Gastrocnemius medialis (tissue), 4 donors: ENCODE data around the gene DTD2. TPM values are rescaled to one million over a fixed set of nuclear protein-coding genes. Genes with fewer than 3 reads are reported as not detected.

Experiments
- ATAC-seq, 2 donors: fragments of 150-250 bp; one replicate each; pipeline ENCODE4 v1.9.1; 2016
- DNase-seq, 2 donors: peaks; one replicate each; pipeline ENCODE4 v3.0.0-alpha.2; 2019
- H3K27ac ChIP-seq, 4 donors: fragments of 200-600 bp; sonication (generic); 1 replicate in 1 of 4; 2 replicates in 3 of 4; pipeline ENCODE4 v1.5.1; 2016 to 2018; ENCODE audit warnings: mild to moderate bottlenecking in 2 of 4, moderate library complexity in 1 of 4
- H3K27me3 ChIP-seq, 3 donors: fragments of 200-600 bp; sonication (generic) in 2 of 3; 1 replicate in 1 of 3; 2 replicates in 2 of 3; pipeline versions ENCODE4 v1.5.1 to v1.6.0; 2016 to 2019; ENCODE audit warnings: mild to moderate bottlenecking in 1 of 3, moderate library complexity in 1 of 3
- H3K36me3 ChIP-seq, 2 donors: fragments of 200-600 bp; sonication (generic) in 1 of 2; one replicate each; pipeline ENCODE4 v1.5.1; 2017 to 2018
- H3K4me1 ChIP-seq, 2 donors: fragments of 200-600 bp; sonication (generic) in 1 of 2; one replicate each; pipeline ENCODE4 v1.5.1; 2016 to 2017; ENCODE audit warnings: mild to moderate bottlenecking in 2 of 2
- H3K4me3 ChIP-seq, 4 donors: fragments of 200-600 bp; sonication (generic) in 3 of 4; 1 replicate in 1 of 4; 2 replicates in 3 of 4; pipeline ENCODE4 v1.5.1; 2016 to 2019; ENCODE audit warnings: mild to moderate bottlenecking in 2 of 4
- H3K9me3 ChIP-seq, 3 donors: fragments of 200-600 bp; sonication (generic) in 2 of 3; 1 replicate in 1 of 3; 2 replicates in 2 of 3; pipeline ENCODE4 v1.5.1; 2016 to 2019
- POLR2A ChIP-seq, 2 donors: fragments of 450-650 bp; IDR thresholded peaks; one replicate each; pipeline ENCODE4 v1.6.1; 2017; ENCODE audit warnings: antibody characterized with exemption in 2 of 2, mild to moderate bottlenecking in 2 of 2, moderate library complexity in 2 of 2
- in situ Hi-C, 4 donors: fragments of 200-750 bp; cut with MboI; loops; one replicate each; pipeline versions ENCODE4 v1.15.0 to v1.8.0; 2017; ENCODE audit warnings: low sequenced_read_pairs in 4 of 4
- intact Hi-C: fragments of 100-400 bp; cut with DNase I; formaldehyde crosslinking; loops from one replicate; pipeline ENCODE4 v1.15.1; 2023; ENCODE audit warnings: low total_unique reads
- total RNA-seq, 4 donors: library from RNA; depleted of rRNA; stranded (reverse); fragments of >200 nt; gene quantifications; one replicate each; pipeline versions ENCODE4 v1.1.0 to v1.2.3, GENCODE V29; 2016
- TF ChIP-seq, protein P1 (sequence below), 5 experiments: fragments of 450-650 bp in 3 of 5; fragments of 200-600 bp in 2 of 5; sonication (generic) in 2 of 5; IDR thresholded peaks in 4 of 5; conservative IDR thresholded peaks in 1 of 5; 1 replicate in 4 of 5; 2 replicates in 1 of 5; pipeline ENCODE4 v1.5.1; 2016 to 2019; ENCODE audit warnings: antibody characterized with exemption in 5 of 5, mild to moderate bottlenecking in 3 of 5, moderate library complexity in 3 of 5

The DTD2 gene
- total RNA-seq, 4 donors from 2014 or later = 4.0 to 7.8 (median 4.8) TPM

GRCh38 chr14:31400031-31400638, 57.2 kb downstream of the DTD2 start:
- ATAC-seq = no peak
- H3K4me3 ChIP-seq = no peak overlapping the region
- no peaks in the 10 kb centered on the region for H3K27me3 ChIP-seq
- peaks cover 4 to 10% of the 10 kb centered on the region in 2 donors for H3K4me1 ChIP-seq
- no peaks in the 10 kb centered on the region for H3K9me3 ChIP-seq
- intact Hi-C loops (no loop called here), in situ Hi-C loops (no loop called here)
- no peak for DNase-seq
- H3K36me3 ChIP-seq = peaks cover 0 to 47% of the 10 kb centered on the region in 2 donors
- TF ChIP-seq POLR2A (IDR thresholded peaks at IDR 0.05) = no peak
- TF ChIP-seq, protein P1, sequence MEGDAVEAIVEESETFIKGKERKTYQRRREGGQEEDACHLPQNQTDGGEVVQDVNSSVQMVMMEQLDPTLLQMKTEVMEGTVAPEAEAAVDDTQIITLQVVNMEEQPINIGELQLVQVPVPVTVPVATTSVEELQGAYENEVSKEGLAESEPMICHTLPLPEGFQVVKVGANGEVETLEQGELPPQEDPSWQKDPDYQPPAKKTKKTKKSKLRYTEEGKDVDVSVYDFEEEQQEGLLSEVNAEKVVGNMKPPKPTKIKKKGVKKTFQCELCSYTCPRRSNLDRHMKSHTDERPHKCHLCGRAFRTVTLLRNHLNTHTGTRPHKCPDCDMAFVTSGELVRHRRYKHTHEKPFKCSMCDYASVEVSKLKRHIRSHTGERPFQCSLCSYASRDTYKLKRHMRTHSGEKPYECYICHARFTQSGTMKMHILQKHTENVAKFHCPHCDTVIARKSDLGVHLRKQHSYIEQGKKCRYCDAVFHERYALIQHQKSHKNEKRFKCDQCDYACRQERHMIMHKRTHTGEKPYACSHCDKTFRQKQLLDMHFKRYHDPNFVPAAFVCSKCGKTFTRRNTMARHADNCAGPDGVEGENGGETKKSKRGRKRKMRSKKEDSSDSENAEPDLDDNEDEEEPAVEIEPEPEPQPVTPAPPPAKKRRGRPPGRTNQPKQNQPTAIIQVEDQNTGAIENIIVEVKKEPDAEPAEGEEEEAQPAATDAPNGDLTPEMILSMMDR (IDR thresholded peaks at IDR 0.05 in 4 of 5, conservative IDR thresholded peaks at IDR 0.05 in 1 of 5) = no peak
- no peak overlapping the region for H3K27ac ChIP-seq

Other genes starting within 250 kb of the DTD2 start
- gene HECTD1, start 249.7 kb downstream of the DTD2 start, total RNA-seq = 100 to 1,000 TPM; 356 to 453 (median 420) TPM
- 10 to 100 TPM; 11.3 to 39.7 (median 19.3) TPM for gene HEATR5A, start 37.0 kb downstream of the DTD2 start, total RNA-seq
- gene GPR33, start 30.5 kb upstream of the DTD2 start, total RNA-seq = not detected
- gene NUBPL, start 103.9 kb upstream of the DTD2 start, total RNA-seq = 10 to 100 TPM in 1 of 4 donors, 1 to 10 TPM in 3; 4.5 to 12.3 (median 7.7) TPM